Measurements from ENCODE around the gene GAA.
"Not testable (repeated sequence)": the region's sequence is repeated elsewhere in the genome, so short reads cannot be mapped to it uniquely, and the experiment has no call there.

The GAA gene

DNA sequence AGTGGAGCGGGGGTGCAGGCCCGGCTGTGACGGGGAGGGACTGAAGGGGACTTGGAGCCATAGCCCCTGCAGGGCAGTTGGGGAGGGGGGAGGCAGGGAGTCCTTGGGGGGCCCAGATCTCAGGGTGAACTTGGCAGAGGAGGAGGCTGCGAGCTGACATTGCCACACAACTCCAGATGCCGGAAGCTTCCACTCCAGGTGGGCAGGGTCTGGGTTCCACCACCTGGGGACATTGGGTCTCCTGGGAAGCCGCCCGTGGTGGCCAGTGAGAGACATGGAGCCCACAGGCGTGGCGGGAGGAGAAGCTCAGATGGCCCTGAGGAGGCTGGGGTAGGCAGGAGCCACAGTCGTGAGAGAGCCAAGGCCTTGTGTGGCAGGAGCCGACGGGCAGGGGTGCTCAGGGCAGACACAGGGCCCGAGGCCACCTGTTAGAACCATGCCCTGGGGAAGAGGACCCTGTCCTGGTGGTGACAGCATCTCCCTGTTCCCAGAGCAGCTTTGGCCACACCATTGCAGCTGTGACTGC lies 18.2 kb upstream of the GAA start:
- no peak for DNase-seq (ENCODE audit: low read depth, low spot score)

GRCh38 chr17:80084773-80085172 lies 16.6 kb upstream of the GAA start:
- DNase-seq (ENCODE audit: low read depth, low spot score): no peak

GRCh38 chr17:80086081-80086480 lies 15.3 kb upstream of the GAA start:
- no peak for DNase-seq (ENCODE audit: low read depth, low spot score)

DNA sequence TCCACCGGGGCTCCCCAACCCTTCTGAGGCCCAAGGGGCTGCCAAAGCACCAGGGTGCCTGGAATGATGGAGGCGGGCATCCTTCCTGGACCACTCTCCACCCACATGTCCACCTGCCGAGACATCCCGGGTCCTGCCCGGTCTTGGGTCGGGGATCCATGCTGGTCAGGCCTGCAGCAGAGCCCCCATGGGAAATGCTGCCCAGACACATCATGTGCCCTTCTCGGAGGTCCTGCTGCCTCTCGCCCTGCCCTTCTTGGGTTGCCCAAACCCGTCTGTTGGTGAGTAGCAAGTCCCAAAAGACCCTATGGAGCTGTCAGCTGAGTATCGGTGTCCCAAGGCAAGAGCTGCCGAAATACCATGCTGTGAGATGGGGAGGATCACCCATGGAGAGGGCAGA lies 14.8 kb upstream of the GAA start:
- no peak for DNase-seq (ENCODE audit: low read depth, low spot score)

DNA sequence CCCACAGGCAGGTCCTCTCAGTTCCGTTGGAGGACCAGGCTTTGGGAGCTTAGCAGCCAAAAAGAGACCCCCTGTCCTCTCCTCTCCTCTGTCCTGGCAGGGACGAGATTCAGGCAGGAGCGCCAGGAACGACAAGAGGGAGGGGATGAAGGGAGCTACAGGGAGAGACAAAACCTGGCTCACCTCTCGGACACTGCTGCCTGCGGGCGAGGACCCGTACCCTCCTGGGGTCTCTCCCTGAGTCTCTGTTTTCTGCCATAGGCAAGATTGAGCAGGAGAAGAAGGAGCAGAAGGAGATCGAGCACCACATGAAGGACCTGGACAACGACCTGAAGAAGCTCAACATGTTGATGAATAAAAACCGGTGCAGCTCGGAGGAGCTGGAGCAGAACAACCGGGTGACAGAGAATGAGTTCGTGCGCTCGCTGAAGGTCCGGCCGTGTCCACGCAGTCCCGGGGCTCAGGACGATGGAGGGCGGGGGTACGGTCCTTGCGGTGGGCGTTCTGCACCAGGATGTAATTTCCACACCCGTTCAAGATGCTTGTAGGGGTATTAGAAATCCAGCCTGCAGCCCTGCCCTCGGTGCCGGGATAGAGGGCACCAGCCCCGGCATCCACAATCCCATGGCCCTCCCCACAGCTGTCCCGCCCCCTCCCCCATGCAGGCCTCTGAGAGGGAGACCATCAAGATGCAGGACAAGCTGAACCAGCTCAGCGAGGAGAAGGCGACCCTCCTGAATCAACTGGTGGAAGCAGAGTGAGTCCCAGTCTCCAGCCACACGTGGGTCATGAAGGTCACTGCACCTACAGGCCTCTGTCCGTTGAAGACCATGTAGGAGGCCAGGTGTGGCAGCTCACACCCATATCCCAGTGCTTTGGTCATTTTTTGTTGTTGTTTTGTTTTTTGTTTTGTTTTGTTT lies 13.8 kb upstream of the GAA start:
- DNase-seq (ENCODE audit: low read depth, low spot score): no peak

DNA sequence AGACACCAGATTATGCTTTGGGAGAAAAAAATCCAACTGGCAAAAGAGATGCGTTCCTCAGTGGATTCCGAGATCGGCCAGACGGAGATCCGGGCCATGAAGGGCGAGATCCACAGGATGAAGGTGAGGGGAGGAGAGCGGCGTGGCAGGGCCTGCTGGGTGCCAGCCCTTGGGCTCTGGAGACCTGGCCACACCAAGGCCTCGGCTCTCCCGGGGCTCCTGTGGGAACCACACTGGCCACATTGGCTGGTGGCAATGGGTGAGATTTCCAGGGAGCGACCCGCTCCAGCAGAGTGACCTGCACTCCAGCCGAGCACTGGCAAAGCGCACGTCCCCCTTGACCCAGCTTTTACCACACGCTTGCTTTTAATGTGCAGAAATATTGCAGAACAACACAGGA lies 11.6 kb upstream of the GAA start:
- DNase-seq (ENCODE audit: low read depth, low spot score): no peak

- not testable (repeated sequence) for DNase-seq (ENCODE audit: low read depth, low spot score)
Measured at GRCh38 chr17:80090164-80090563, 11.2 kb upstream of the GAA start.

GRCh38 chr17:80091376-80091775 lies 10.0 kb upstream of the GAA start:
- DNase-seq (ENCODE audit: low read depth, low spot score): no peak

DNA sequence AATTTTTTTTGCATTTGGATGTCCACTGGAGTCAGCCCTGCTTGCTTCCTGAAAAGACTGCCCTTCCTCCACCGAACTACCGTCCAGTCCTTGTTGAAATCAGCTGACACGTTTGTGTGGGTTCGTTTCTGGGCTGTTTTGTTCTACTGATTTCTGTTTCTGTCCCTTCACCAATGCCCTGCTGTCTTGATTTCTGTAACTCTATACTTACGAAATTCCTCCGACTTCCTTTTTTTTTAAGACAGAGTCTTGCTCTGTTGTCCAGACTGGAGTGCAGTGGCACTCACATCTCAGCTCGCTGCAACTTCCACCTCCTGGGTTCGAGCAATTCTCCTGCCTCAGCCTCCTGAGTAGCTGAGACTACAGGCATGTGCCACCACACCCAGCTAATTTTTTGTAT lies 8.4 kb upstream of the GAA start:
- no peak for DNase-seq (ENCODE audit: low read depth, low spot score)

DNA sequence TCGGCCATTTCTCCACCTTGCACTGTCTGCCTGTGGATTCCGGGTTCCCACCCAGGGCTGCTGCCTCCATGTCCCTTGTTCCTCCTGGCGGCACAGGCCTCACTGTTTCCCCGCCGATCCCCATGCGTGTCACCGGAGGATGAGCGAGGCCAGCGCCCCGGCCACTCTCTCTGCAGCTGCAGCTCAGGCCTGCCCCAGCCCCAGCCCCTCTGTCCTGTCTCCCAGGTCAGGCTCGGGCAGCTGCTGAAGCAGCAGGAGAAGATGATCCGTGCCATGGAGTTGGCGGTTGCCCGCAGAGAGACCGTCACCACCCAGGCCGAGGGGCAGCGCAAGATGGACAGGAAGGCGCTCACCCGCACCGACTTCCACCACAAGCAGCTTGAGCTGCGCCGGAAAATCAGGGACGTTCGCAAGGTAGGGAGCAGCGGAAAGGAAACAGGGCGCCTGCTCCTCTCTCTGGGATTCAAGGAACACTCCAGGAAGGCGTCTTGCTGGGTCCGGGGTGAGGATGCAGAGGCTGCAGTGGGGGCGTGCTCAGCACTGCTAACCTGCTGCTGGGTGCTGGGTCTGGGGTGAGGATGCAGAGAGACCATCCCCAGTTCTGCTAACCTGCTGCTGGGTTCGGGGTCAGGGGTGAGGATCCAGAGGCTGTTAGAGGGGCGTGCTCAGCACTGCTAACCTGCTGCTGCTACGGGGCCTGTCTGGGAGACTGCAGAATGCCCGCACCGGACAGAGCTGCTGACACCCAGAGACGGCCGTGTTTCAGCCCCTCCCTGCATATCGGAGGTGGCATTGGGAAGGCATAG lies 6.1 kb upstream of the GAA start:
- no peak for DNase-seq (ENCODE audit: low read depth, low spot score)

DNA sequence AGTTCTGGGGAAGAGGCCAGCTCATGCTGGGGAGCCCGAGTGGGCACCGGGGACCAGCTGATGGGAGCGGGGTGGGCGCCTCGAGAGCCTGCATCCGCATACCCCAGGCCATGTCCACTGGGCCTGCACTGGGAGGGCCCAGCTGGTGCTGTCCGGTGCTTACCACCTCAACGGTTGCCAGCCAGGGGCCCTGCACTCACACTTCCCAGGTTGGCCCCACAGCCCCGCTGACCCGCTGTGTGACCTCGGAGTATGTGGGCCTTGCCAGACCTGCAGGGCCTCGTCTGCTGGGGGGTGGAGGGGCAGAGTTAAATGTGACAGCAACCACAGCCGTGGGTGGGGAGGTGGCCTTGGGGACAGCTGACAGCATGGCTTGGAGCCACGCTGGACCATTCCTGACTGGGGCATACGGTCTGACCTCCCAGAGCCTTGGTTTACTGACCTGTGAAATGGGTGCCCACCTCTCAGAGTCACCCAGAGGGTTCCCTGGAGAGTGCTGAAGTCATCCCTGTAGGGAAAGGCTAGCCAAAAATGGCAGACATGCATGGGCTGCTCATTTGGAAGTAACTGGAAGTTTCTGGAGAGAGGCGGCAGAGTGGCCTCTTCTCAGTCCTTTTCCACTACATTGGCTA lies 5.4 kb upstream of the GAA start:
- DNase-seq (ENCODE audit: low read depth, low spot score): no peak

DNA sequence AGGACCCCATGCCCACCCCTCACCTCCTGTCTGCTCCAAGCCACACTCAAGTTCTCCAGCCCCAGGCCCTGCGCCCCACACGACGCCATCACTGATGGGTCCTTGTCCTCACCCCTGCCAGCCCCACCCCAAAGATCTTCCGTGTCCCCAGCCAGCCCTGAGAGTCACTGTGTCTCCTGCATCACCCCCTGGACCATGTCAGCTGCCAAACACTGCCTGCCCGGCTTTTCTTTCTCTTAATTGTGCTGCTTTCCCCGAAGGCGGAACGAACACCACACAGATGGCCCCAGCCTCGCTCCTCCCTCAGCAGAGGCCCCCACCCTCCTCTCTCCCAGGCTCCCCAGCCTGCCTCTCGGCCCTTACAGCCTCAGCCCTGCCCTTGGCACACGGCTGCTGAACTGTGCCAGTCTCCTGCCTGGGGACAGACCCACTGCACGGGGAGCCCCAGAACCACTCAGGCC lies 4.8 kb upstream of the GAA start:
- no peak for DNase-seq (ENCODE audit: low read depth, low spot score)

DNA sequence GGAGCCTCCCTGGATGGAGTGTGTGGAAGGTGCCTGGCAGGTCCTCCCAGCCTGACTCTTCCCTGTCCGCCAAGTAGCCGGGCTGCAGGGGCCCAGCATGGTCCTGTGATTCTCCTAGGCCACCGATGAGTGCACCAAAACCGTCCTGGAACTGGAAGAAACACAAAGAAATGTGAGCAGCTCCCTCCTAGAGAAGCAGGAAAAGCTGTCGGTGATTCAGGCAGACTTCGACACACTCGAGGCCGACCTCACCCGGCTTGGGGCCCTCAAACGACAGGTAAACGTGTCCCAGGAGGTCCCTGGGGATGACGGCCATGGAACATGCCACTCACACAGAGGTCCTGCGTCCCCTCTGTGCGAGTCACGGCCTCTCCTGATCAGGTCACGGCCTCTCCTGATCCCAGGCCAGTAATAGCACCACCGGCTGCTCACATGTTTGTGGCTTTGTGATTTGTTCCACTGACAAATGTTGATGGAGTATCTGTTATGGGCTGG lies 4.2 kb upstream of the GAA start:
- no peak for DNase-seq (ENCODE audit: low read depth, low spot score)

DNA sequence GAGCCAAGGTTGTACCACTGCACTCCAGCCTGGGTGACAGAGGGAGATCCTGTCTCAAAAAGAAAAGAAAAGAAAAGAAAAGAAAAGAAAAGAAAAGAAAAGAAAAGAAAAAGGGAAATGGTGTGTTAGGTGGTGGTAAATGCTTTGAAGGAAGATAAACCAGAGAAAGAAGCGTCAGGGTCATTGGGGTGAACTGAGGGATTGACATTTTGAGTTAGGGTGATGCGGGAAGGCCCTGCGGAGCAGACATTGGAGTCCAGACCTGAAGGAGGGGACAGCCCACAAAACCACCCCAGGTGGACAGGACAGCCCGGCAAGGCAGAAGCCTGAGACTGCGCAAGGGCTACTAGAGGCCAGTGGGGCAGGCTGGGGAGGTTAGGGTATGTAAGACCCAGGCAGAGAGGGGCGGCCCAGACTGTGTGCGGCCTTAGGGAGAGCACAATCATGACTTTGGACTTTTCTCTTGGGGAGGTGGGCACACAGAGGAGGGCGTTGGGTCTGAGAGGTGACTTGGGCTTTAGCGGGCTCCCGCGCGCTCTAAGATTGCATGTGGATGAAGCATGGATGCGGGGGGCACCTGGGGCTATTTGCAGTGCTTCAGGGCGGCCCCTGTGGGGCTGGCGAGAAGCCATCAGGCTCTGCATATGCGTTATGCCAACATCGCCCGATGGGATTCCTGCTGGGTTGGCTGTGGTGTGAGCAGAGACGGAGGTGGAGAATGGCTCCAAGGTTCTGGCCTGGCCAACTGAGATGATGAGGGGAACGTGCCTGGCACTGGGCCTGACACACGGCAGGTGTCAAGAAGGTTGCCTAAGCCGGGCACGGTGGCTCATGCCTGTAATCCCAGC lies 3.3 kb upstream of the GAA start:
- no peak for DNase-seq (ENCODE audit: low read depth, low spot score)

GRCh38 chr17:80099291-80100034 lies 1.9 kb upstream of the GAA start:
- no peak for DNase-seq (ENCODE audit: low read depth, low spot score)

GRCh38 chr17:80100035-80100323 lies 1.4 kb upstream of the GAA start:
- no peak for DNase-seq (ENCODE audit: low read depth, low spot score)

DNA sequence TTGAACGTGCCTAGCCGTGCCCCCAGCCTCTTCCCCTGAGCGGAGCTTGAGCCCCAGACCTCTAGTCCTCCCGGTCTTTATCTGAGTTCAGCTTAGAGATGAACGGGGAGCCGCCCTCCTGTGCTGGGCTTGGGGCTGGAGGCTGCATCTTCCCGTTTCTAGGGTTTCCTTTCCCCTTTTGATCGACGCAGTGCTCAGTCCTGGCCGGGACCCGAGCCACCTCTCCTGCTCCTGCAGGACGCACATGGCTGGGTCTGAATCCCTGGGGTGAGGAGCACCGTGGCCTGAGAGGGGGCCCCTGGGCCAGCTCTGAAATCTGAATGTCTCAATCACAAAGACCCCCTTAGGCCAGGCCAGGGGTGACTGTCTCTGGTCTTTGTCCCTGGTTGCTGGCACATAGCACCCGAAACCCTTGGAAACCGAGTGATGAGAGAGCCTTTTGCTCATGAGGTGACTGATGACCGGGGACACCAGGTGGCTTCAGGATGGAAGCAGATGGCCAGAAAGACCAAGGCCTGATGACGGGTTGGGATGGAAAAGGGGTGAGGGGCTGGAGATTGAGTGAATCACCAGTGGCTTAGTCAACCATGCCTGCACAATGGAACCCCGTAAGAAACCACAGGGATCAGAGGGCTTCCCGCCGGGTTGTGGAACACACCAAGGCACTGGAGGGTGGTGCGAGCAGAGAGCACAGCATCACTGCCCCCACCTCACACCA lies 724 bp downstream of the GAA start:
- DNase-seq (ENCODE audit: low read depth, low spot score): no peak

DNA sequence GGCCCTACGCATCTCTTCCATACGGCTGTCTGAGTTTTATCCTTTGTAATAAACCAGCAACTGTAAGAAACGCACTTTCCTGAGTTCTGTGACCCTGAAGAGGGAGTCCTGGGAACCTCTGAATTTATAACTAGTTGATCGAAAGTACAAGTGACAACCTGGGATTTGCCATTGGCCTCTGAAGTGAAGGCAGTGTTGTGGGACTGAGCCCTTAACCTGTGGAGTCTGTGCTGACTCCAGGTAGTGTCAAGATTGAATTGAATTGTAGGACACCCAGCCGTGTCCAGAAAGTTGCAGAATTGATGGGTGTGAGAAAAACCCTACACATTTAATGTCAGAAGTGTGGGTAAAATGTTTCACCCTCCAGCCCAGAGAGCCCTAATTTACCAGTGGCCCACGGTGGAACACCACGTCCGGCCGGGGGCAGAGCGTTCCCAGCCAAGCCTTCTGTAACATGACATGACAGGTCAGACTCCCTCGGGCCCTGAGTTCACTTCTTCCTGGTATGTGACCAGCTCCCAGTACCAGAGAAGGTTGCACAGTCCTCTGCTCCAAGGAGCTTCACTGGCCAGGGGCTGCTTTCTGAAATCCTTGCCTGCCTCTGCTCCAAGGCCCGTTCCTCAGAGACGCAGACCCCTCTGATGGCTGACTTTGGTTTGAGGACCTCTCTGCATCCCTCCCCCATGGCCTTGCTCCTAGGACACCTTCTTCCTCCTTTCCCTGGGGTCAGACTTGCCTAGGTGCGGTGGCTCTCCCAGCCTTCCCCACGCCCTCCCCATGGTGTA lies 1.5 kb downstream of the GAA start:
- no peak for DNase-seq (ENCODE audit: low read depth, low spot score)

Measured in brain pericyte (primary cell).